ENCODE data around the gene ARRDC5. TPM values are rescaled to one million over a fixed set of nuclear protein-coding genes. Genes with fewer than 3 reads are reported as not detected.
A peak's percentile ranks its signal among the peaks of the same experiment; 100 is the strongest.
"Not testable (repeated sequence)": the region's sequence is repeated elsewhere in the genome, so short reads cannot be mapped to it uniquely, and the experiment has no call there.

The ARRDC5 gene
- total and polyA plus RNA-seq, 10 donors, result 1.4 to 9.4 (median 6.5) TPM

DNA sequence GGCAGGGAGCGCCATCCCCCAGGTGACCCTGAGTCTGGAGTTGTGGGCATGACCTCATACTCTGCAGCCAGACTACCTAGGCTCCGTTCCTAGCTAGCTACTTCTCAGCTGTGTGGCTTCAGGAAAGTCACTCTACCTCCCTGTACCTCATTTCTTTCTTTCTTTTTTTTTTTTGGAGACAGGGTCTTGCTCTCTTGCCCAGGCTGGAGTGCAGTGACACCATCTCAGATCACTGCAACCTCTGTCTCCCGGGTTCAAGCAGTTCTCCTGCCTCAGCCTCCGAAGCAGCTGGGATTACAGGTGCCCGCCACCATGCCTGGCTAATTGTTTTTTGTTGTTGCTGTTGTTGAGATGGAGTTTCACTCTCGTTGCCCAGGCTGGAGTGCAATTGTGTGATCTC is 50.2 kb downstream of the ARRDC5 start:
- intact Hi-C loops (cut with DNase I; ENCODE audit: low total_unique reads), result loop anchor here (5.0 kb wide), 1 partner anchor 45 kb away; no protein-coding TSS in a partner anchor
- 90 to 95% (median 93%) methylated on average over 6 of the region's 6 CpGs for WGBS, 5 donors
- H3K36me3 ChIP-seq, result peaks cover 0 to 100% (median 70%) of the 10 kb centered on the region in 6 donors
- no peaks in the 10 kb centered on the region for H3K27me3 ChIP-seq (replicated peaks in 1 of 7)
- H3K9me3 ChIP-seq, result no peaks in the 10 kb centered on the region
- TF ChIP-seq POLR2AphosphoS5 (IDR thresholded peaks at IDR 0.05), result no peak
- DNase-seq, result no peak
- H3K4me3 ChIP-seq, result no peak overlapping the region
- H3K4me1 ChIP-seq, result peaks cover 0 to 6% (median 0%) of the 10 kb centered on the region in 6 donors
- no peak overlapping the region for H3K27ac ChIP-seq

- Histone ChIP-seq H3K4me1 (peaks cover 0 to 6% (median 0%) of the 10 kb centered on the region in 6 donors), H3K4me3 (no peak overlapping the region), H3K9me3 (no peaks in the 10 kb centered on the region), H3K27me3 (replicated peaks in 1 of 7) (no peaks in the 10 kb centered on the region), H3K36me3 (peaks cover 0 to 100% (median 70%) of the 10 kb centered on the region in 6 donors), H3K27ac (no peak overlapping the region)
- 74 to 82% (median 78%) methylated on average over 36 to 42 of the region's 42 CpGs for WGBS, 5 donors
- DNase-seq, result peak; percentile 90
- intact Hi-C loops (cut with DNase I; ENCODE audit: low total_unique reads), result loop anchor here (5.0 kb wide), 1 partner anchor 44 kb away; no protein-coding TSS in a partner anchor
- TF ChIP-seq, protein P1, sequence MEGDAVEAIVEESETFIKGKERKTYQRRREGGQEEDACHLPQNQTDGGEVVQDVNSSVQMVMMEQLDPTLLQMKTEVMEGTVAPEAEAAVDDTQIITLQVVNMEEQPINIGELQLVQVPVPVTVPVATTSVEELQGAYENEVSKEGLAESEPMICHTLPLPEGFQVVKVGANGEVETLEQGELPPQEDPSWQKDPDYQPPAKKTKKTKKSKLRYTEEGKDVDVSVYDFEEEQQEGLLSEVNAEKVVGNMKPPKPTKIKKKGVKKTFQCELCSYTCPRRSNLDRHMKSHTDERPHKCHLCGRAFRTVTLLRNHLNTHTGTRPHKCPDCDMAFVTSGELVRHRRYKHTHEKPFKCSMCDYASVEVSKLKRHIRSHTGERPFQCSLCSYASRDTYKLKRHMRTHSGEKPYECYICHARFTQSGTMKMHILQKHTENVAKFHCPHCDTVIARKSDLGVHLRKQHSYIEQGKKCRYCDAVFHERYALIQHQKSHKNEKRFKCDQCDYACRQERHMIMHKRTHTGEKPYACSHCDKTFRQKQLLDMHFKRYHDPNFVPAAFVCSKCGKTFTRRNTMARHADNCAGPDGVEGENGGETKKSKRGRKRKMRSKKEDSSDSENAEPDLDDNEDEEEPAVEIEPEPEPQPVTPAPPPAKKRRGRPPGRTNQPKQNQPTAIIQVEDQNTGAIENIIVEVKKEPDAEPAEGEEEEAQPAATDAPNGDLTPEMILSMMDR (IDR thresholded peaks at IDR 0.05 in 8 of 11, conservative IDR thresholded peaks at IDR 0.05 in 3 of 11), result peak; percentile 75 to 96 (median 83)
- TF ChIP-seq POLR2AphosphoS5 (IDR thresholded peaks at IDR 0.05), result peak; percentile 29 to 58 (median 40)
- no peak for TF ChIP-seq POLR2A (IDR thresholded peaks at IDR 0.05)
Measured at GRCh38 chr19:4851551-4852290, 51.0 kb downstream of the ARRDC5 start.

- WGBS, 5 donors, result 84 to 92% (median 87%) methylated on average over 7 of the region's 7 CpGs
- Histone ChIP-seq H3K4me1 (peaks cover 0 to 6% (median 0%) of the 10 kb centered on the region in 6 donors), H3K36me3 (peaks cover 0 to 100% (median 69%) of the 10 kb centered on the region in 6 donors), H3K27me3 (replicated peaks in 1 of 7) (no peaks in the 10 kb centered on the region), H3K9me3 (no peaks in the 10 kb centered on the region), H3K4me3 (no peak overlapping the region), H3K27ac (no peak overlapping the region)
- DNase-seq, result no peak
- intact Hi-C loops (cut with DNase I; ENCODE audit: low total_unique reads), result no loop called here
- TF ChIP-seq POLR2AphosphoS5 (IDR thresholded peaks at IDR 0.05) (no peak), POLR2A (IDR thresholded peaks at IDR 0.05) (no peak)
- TF ChIP-seq, protein P1 (IDR thresholded peaks at IDR 0.05 in 8 of 11, conservative IDR thresholded peaks at IDR 0.05 in 3 of 11), result no peak
Measured at GRCh38 chr19:4849019-4849418, 53.7 kb downstream of the ARRDC5 start.

- no peaks in the 10 kb centered on the region for H3K27me3 ChIP-seq (replicated peaks in 1 of 7)
- TF ChIP-seq, protein P1 (IDR thresholded peaks at IDR 0.05 in 8 of 11, conservative IDR thresholded peaks at IDR 0.05 in 3 of 11), result no peak
- TF ChIP-seq POLR2AphosphoS5 (IDR thresholded peaks at IDR 0.05), result peak in 1 of 3 donors; percentile 64
- 89 to 98% (median 96%) methylated on average over 13 to 23 of the region's 23 CpGs for WGBS, 5 donors
- no peak overlapping the region for H3K4me3 ChIP-seq
- intact Hi-C loops (cut with DNase I; ENCODE audit: low total_unique reads), result no loop called here
- no peak for DNase-seq
- peaks cover 0 to 6% (median 0%) of the 10 kb centered on the region in 6 donors for H3K4me1 ChIP-seq
- no peak overlapping the region for H3K27ac ChIP-seq
- H3K36me3 ChIP-seq, result peaks cover 0 to 100% (median 77%) of the 10 kb centered on the region in 6 donors
- no peaks in the 10 kb centered on the region for H3K9me3 ChIP-seq
Measured at GRCh38 chr19:4847190-4847973, 55.3 kb downstream of the ARRDC5 start.

GRCh38 chr19:4845975-4846374 is 56.7 kb downstream of the ARRDC5 start:
- DNase-seq; H3K4me3 ChIP-seq; intact Hi-C loops (cut with DNase I; ENCODE audit: low total_unique reads); H3K27me3 ChIP-seq (replicated peaks in 1 of 7); H3K4me1 ChIP-seq; H3K27ac ChIP-seq; H3K9me3 ChIP-seq: not testable (repeated sequence)
- 84 to 92% (median 85%) methylated on average over 6 to 9 of the region's 9 CpGs for WGBS, 5 donors
- H3K36me3 ChIP-seq, result peaks cover 0 to 98% (median 76%) of the 10 kb centered on the region in 6 donors
